Dermis microvascular lymphatic vessel endothelial cell (primary cell): Measurements from ENCODE around the gene EDN2. TPM values are rescaled to one million over a fixed set of nuclear protein-coding genes. Genes with fewer than 3 reads are reported as not detected.
A peak's percentile ranks its signal among the peaks of the same experiment; 100 is the strongest.

Experiments used
- DNase-seq, 2 donors: peaks; one replicate each; pipeline versions ENCODE4 v3.0.0 to v3.0.0-alpha.2; 2010; ENCODE audit warnings: low read depth in 2 of 2
- total RNA-seq: library from RNA; depleted of rRNA; stranded (reverse); fragments of >200 nt; gene quantifications from 2 replicates; pipeline ENCODE4 v1.2.1, GENCODE V29; 2014

The EDN2 gene
- total RNA-seq, 1 donor from 2014 or later: not detected

- DNase-seq: no peak
Measured at GRCh38 chr1:41438711-41439110, 45.8 kb downstream of the EDN2 start.

- DNase-seq: no peak
Measured at GRCh38 chr1:41437011-41437355, 47.5 kb downstream of the EDN2 start.

- no peak for DNase-seq
Measured at GRCh38 chr1:41436281-41437010, 48.0 kb downstream of the EDN2 start.

- peak in 1 of 2 donors; percentile 18 for DNase-seq
Measured at GRCh38 chr1:41435570-41436178, 48.8 kb downstream of the EDN2 start.

GRCh38 chr1:41434748-41435449, 49.6 kb downstream of the EDN2 start:
- DNase-seq: no peak

GRCh38 chr1:41434306-41434705, 50.2 kb downstream of the EDN2 start:
- DNase-seq: no peak

GRCh38 chr1:41433501-41433900, 51.0 kb downstream of the EDN2 start:
- no peak for DNase-seq

- peak; percentile 61 to 80 for DNase-seq
Measured at GRCh38 chr1:41432481-41433280, 51.8 kb downstream of the EDN2 start.

GRCh38 chr1:41431490-41432350, 52.8 kb downstream of the EDN2 start:
- peak in 1 of 2 donors; percentile 18 for DNase-seq

GRCh38 chr1:41430582-41430981, 53.9 kb downstream of the EDN2 start:
- no peak for DNase-seq

- DNase-seq: no peak
Measured at GRCh38 chr1:41430069-41430468, 54.4 kb downstream of the EDN2 start.

GRCh38 chr1:41429641-41430035, 54.8 kb downstream of the EDN2 start:
- DNase-seq: no peak

Other genes starting within 250 kb of the EDN2 start
- 8.2 and 12.5 TPM in 2 replicates for gene SCMH1, start 242.4 kb downstream of the EDN2 start, total RNA-seq
- under 0.01 TPM in 1 of 2 replicates, not detected in the other for gene FOXO6, start 123.2 kb downstream of the EDN2 start, total RNA-seq